Effector memory CD8-positive, alpha-beta T cell (primary cell): ENCODE measurements around the gene ATP1B2.

ENCODE experiments used
- ATAC-seq: fragments of 150-1000 bp; cut with Tn5 transposase; replicated peaks from 2 replicates; pipeline ENCODE4 v1.10.0; 2021; ENCODE audit warnings: mild to moderate bottlenecking, moderate library complexity
- DNase-seq, 3 experiments: peaks; one replicate each; pipeline ENCODE4 v3.0.0; 2021
- H3K27ac Mint-ChIP-seq, 2 donors: one replicate each; pipeline ENCODE4 v1.8.0; 2022; ENCODE audit warnings: mild to moderate bottlenecking in 2 of 2, mixed read lengths in 2 of 2, moderate library complexity in 2 of 2
- H3K27me3 Mint-ChIP-seq, 2 donors: one replicate each; pipeline ENCODE4 v1.8.0; 2022; ENCODE audit warnings: mixed read lengths in 2 of 2
- H3K36me3 Mint-ChIP-seq: one replicate; pipeline ENCODE4 v1.8.0; 2022; ENCODE audit warnings: mild to moderate bottlenecking, moderate library complexity, mixed read lengths; ENCODE audit not compliant: insufficient read depth
- H3K4me1 Mint-ChIP-seq, 2 donors: one replicate each; pipeline ENCODE4 v1.8.0; 2022; ENCODE audit warnings: low read depth in 2 of 2, mixed read lengths in 2 of 2
- H3K4me3 Mint-ChIP-seq, 2 donors: one replicate each; pipeline ENCODE4 v1.8.0; 2022; ENCODE audit warnings: mild to moderate bottlenecking in 2 of 2, mixed read lengths in 2 of 2, moderate library complexity in 2 of 2
- H3K9me3 Mint-ChIP-seq, 2 donors: one replicate each; pipeline ENCODE4 v1.8.0; 2022; ENCODE audit warnings: mixed read lengths in 2 of 2

The ATP1B2 gene

GRCh38 chr17:7677388-7678067, 26.8 kb downstream of the ATP1B2 start:
- Mint-ChIP-seq H3K4me3 (no peak overlapping the region), H3K27ac (peak overlapping the region; percentile 3 to 23), H3K4me1 (peaks cover 11 to 13% of the 10 kb centered on the region in 2 donors), H3K9me3 (peaks cover 0 to 6% of the 10 kb centered on the region in 2 donors), H3K27me3 (no peaks in the 10 kb centered on the region), H3K36me3 (peaks cover 53% of the 10 kb centered on the region)
- ATAC-seq (no peak), DNase-seq (no peak)

GRCh38 chr17:7684851-7685532, 34.3 kb downstream of the ATP1B2 start:
- Mint-ChIP-seq H3K36me3 (peaks cover 44% of the 10 kb centered on the region), H3K27ac (peak overlapping the region; percentile 98), H3K4me3 (peak overlapping the region; percentile 82 to 88), H3K4me1 (peaks cover 23 to 35% of the 10 kb centered on the region in 2 donors), H3K27me3 (no peaks in the 10 kb centered on the region), H3K9me3 (no peaks in the 10 kb centered on the region)
- DNase-seq, result no peak
- no peak for ATAC-seq

GRCh38 chr17:7685533-7686221, 35.0 kb downstream of the ATP1B2 start:
- H3K4me1 Mint-ChIP-seq, result peaks cover 25 to 38% of the 10 kb centered on the region in 2 donors
- ATAC-seq (peak; percentile 66), DNase-seq (peak; percentile 85 to 89 (median 86))
- H3K36me3 Mint-ChIP-seq, result peaks cover 46% of the 10 kb centered on the region
- peak overlapping the region; percentile 82 to 88 for H3K4me3 Mint-ChIP-seq
- no peaks in the 10 kb centered on the region for H3K27me3 Mint-ChIP-seq
- no peaks in the 10 kb centered on the region for H3K9me3 Mint-ChIP-seq
- peak overlapping the region; percentile 98 for H3K27ac Mint-ChIP-seq

GRCh38 chr17:7686222-7687071, 35.7 kb downstream of the ATP1B2 start:
- Mint-ChIP-seq H3K4me1 (peaks cover 25 to 38% of the 10 kb centered on the region in 2 donors), H3K4me3 (peak overlapping the region; percentile 82 to 88), H3K27me3 (no peaks in the 10 kb centered on the region), H3K27ac (peak overlapping the region; percentile 98), H3K9me3 (no peaks in the 10 kb centered on the region), H3K36me3 (peaks cover 52% of the 10 kb centered on the region)
- ATAC-seq (peak; percentile 49), DNase-seq (peak; percentile 76 to 87 (median 78))

GRCh38 chr17:7687072-7687907, 36.6 kb downstream of the ATP1B2 start, which contains the start of gene TP53:
Gene TP53 (minus strand): TSS chr17:7687490. CDS start chr17:7676594, 10,896 bp downstream.
- Mint-ChIP-seq H3K4me3 (peak within 1 kb of the TSS; percentile 82 to 88), H3K4me1 (peaks cover 25 to 38% of the 10 kb centered on the region in 2 donors), H3K27me3 (no peaks in the 10 kb centered on the region), H3K36me3 (peaks cover 51% of the 10 kb centered on the region), H3K9me3 (no peaks in the 10 kb centered on the region), H3K27ac (peak within 1 kb of the TSS; percentile 98)
- DNase-seq, result peak; percentile 84 to 89 (median 87)
- peak; percentile 54 for ATAC-seq

GRCh38 chr17:7687908-7688807, 37.4 kb downstream of the ATP1B2 start, which contains the start of gene WRAP53:
Gene WRAP53 (plus strand): TSS chr17:7688477. CDS start chr17:7688649, 172 bp downstream.
- Mint-ChIP-seq H3K36me3 (peaks cover 58% of the 10 kb centered on the region), H3K4me1 (peaks cover 25 to 38% of the 10 kb centered on the region in 2 donors), H3K4me3 (peak within 1 kb of the TSS; percentile 82 to 88), H3K9me3 (no peaks in the 10 kb centered on the region), H3K27ac (peak within 1 kb of the TSS; percentile 98), H3K27me3 (no peaks in the 10 kb centered on the region)
- ATAC-seq (peak; percentile 74), DNase-seq (peak; percentile 97 to 98 (median 97))

- peaks cover 58% of the 10 kb centered on the region for H3K36me3 Mint-ChIP-seq
- ATAC-seq (no peak), DNase-seq (no peak)
- peaks cover 23 to 38% of the 10 kb centered on the region in 2 donors for H3K4me1 Mint-ChIP-seq
- H3K9me3 Mint-ChIP-seq, result no peaks in the 10 kb centered on the region
- peak overlapping the region; percentile 98 for H3K27ac Mint-ChIP-seq
- no peaks in the 10 kb centered on the region for H3K27me3 Mint-ChIP-seq
- peak overlapping the region; percentile 82 to 88 for H3K4me3 Mint-ChIP-seq
These were observed 38.1 kb downstream of the ATP1B2 start for GRCh38 chr17:7688808-7689316.

- no peak overlapping the region for H3K4me3 Mint-ChIP-seq
- H3K27me3 Mint-ChIP-seq, result no peaks in the 10 kb centered on the region
- ATAC-seq, result no peak
- H3K4me1 Mint-ChIP-seq, result peaks cover 0 to 6% of the 10 kb centered on the region in 2 donors
- DNase-seq, result no peak
- peaks cover 52% of the 10 kb centered on the region for H3K36me3 Mint-ChIP-seq
- H3K27ac Mint-ChIP-seq, result no peak overlapping the region
- no peaks in the 10 kb centered on the region for H3K9me3 Mint-ChIP-seq
These were observed 44.9 kb downstream of the ATP1B2 start for GRCh38 chr17:7695586-7695985.

- Mint-ChIP-seq H3K36me3 (peaks cover 43% of the 10 kb centered on the region), H3K27me3 (peaks cover 14 to 22% of the 10 kb centered on the region in 2 donors), H3K4me3 (no peak overlapping the region), H3K27ac (no peak overlapping the region), H3K4me1 (peaks cover 0 to 6% of the 10 kb centered on the region in 2 donors), H3K9me3 (no peaks in the 10 kb centered on the region)
- DNase-seq, result no peak
- ATAC-seq, result no peak
These were observed 47.3 kb downstream of the ATP1B2 start for GRCh38 chr17:7697828-7698588.

- H3K9me3 Mint-ChIP-seq, result no peaks in the 10 kb centered on the region
- ATAC-seq (no peak), DNase-seq (no peak)
- peaks cover 28% of the 10 kb centered on the region for H3K36me3 Mint-ChIP-seq
- peaks cover 34 to 46% of the 10 kb centered on the region in 2 donors for H3K27me3 Mint-ChIP-seq
- H3K4me3 Mint-ChIP-seq, result no peak overlapping the region
- peaks cover 15 to 19% of the 10 kb centered on the region in 2 donors for H3K4me1 Mint-ChIP-seq
- no peak overlapping the region for H3K27ac Mint-ChIP-seq
These were observed 49.8 kb downstream of the ATP1B2 start for GRCh38 chr17:7700510-7700909.

- Mint-ChIP-seq H3K4me1 (peaks cover 15 to 17% of the 10 kb centered on the region in 2 donors), H3K9me3 (no peaks in the 10 kb centered on the region), H3K36me3 (peaks cover 24% of the 10 kb centered on the region), H3K4me3 (no peak overlapping the region), H3K27me3 (peaks cover 46 to 58% of the 10 kb centered on the region in 2 donors), H3K27ac (no peak overlapping the region)
- DNase-seq, result no peak
- ATAC-seq, result no peak
These were observed 51.0 kb downstream of the ATP1B2 start for GRCh38 chr17:7701681-7702080.
